BE2C (cell line): ENCODE measurements around the gene SNX25.
A peak's percentile ranks its signal among the peaks of the same experiment; 100 is the strongest.

ENCODE experiments used
- DNase-seq: peaks from one replicate; pipeline ENCODE4 v3.0.0-alpha.2; 2020
- H3K27me3 ChIP-seq: fragments of 250-450 bp; sonication (Bioruptor Pico); 2 replicates; pipeline ENCODE4 v1.5.1; 2020; ENCODE audit warnings: mild to moderate bottlenecking
- H3K36me3 ChIP-seq: fragments of 250-450 bp; sonication (Bioruptor Pico); 2 replicates; pipeline ENCODE4 v1.5.1; 2020; ENCODE audit warnings: mild to moderate bottlenecking
- H3K4me1 ChIP-seq: fragments of 250-450 bp; sonication (Bioruptor Pico); 2 replicates; pipeline ENCODE4 v1.5.1; 2020
- H3K4me3 ChIP-seq: 2 replicates; pipeline ENCODE4 v1.5.1; 2011; ENCODE audit warnings: low read depth, low read length
- H3K9me3 ChIP-seq: fragments of 250-450 bp; sonication (Bioruptor Pico); 2 replicates; pipeline ENCODE4 v1.5.1; 2020
- TF ChIP-seq, protein P1 (sequence below): IDR thresholded peaks from 2 replicates; pipeline ENCODE4 v1.5.1; 2012; ENCODE audit warnings: mild to moderate bottlenecking, low read depth, low read length

Gene SNX25

DNA sequence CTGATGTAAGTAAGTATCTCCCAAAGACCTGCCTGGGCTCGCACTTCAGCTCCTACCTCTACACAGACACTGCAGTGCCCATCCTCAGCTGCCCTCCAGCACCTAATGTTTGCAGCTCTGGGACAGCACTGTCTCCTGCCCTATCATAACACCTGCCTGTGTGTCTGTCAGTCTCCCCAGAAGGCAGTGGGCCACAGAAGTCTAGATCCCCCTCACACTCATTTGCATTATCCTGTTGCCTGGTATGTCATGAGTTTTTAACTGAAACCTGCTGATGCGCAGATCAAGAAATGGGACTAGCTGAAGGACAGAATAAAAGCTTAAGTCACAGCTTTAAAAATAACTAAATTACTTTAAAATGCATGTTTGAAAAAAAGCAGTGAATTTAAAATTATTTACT, 143.3 kb downstream of the SNX25 start:
- Histone ChIP-seq H3K36me3 (no peaks in the 10 kb centered on the region), H3K9me3 (no peaks in the 10 kb centered on the region), H3K27me3 (no peaks in the 10 kb centered on the region), H3K4me3 (no peak overlapping the region), H3K4me1 (no peaks in the 10 kb centered on the region)
- no peak for DNase-seq
- TF ChIP-seq, protein P1, sequence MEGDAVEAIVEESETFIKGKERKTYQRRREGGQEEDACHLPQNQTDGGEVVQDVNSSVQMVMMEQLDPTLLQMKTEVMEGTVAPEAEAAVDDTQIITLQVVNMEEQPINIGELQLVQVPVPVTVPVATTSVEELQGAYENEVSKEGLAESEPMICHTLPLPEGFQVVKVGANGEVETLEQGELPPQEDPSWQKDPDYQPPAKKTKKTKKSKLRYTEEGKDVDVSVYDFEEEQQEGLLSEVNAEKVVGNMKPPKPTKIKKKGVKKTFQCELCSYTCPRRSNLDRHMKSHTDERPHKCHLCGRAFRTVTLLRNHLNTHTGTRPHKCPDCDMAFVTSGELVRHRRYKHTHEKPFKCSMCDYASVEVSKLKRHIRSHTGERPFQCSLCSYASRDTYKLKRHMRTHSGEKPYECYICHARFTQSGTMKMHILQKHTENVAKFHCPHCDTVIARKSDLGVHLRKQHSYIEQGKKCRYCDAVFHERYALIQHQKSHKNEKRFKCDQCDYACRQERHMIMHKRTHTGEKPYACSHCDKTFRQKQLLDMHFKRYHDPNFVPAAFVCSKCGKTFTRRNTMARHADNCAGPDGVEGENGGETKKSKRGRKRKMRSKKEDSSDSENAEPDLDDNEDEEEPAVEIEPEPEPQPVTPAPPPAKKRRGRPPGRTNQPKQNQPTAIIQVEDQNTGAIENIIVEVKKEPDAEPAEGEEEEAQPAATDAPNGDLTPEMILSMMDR = no peak

DNA sequence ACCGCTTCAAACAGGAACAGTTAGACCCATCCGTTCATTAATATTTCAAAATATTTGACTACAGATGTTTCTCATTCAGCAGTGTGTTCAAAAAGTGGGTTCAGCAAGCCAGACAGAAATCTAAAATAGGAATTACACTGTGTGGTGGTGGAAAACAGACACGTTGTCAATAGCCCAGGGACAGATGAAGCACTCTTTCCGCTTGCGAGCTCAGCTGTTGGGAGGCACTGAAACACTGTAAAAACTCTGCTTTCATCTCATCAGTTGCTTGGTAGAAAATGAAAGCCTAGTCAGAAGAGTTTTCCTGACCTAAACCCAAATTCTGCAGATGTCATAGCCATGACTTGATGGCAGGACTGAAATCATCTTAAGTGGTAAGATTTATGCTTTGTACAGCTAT, 147.8 kb downstream of the SNX25 start:
- H3K9me3 ChIP-seq = no peaks in the 10 kb centered on the region
- DNase-seq = no peak
- no peak overlapping the region for H3K4me3 ChIP-seq
- H3K4me1 ChIP-seq = peaks cover 9% of the 10 kb centered on the region
- TF ChIP-seq, protein P1 = no peak
- no peaks in the 10 kb centered on the region for H3K36me3 ChIP-seq
- no peaks in the 10 kb centered on the region for H3K27me3 ChIP-seq

DNA sequence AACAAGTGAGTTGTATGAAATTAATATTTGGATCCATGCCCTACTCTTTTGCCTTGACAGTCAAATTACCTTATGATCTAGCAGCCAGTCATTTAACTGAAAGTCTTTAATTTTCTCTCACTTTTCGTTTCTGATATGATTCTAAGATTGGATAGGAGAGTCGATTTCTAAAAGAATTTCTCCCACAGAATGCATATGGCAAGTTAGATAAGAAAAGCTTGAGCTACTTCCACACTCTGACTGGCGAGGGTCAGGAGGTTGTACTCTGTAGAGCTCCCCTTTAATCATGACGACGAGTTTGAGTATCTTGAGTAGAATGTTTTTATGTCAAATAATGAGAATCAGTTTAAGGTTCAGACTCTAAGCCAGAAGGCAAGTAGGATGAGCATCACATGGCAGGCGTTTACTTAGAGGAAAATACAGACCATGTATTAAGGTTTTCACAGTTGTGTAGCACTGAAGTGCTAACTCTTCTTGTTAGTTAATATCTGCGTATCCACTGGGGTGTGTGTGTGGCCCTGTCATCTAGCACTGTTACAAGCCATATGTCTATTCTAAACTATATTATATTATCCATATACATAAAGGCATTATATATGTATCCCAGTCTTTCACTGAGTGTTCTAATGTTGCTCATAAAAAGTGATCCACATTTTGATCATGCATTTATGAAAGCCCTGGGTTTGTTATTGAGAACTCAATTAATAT, 148.5 kb downstream of the SNX25 start:
- DNase-seq = no peak
- H3K4me3 ChIP-seq = no peak overlapping the region
- TF ChIP-seq, protein P1 = no peak
- H3K9me3 ChIP-seq = no peaks in the 10 kb centered on the region
- H3K36me3 ChIP-seq = no peaks in the 10 kb centered on the region
- H3K4me1 ChIP-seq = peaks cover 9% of the 10 kb centered on the region
- H3K27me3 ChIP-seq = no peaks in the 10 kb centered on the region

DNA sequence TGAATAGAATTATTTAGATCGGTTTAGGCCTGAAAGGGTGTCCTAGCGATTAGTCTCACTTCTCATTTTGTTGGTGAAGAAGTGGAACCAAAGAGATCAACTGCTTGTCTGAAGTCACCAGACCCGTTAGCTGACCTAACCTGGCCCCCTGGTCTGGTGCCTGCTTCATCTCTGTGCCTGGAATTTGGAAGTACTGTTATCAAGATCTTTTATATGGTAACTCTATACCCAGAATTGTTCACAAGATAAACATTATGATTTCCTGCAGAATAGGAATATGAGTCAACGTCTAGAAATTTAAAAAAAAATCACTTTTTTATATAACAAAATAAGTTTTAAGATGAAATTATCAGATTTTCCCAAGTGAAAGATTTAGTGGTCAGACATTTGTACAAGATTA, 149.1 kb downstream of the SNX25 start:
- H3K4me1 ChIP-seq = peaks cover 9% of the 10 kb centered on the region
- no peaks in the 10 kb centered on the region for H3K36me3 ChIP-seq
- no peak for DNase-seq
- H3K4me3 ChIP-seq = no peak overlapping the region
- TF ChIP-seq, protein P1 = no peak
- no peaks in the 10 kb centered on the region for H3K9me3 ChIP-seq
- H3K27me3 ChIP-seq = no peaks in the 10 kb centered on the region

DNA sequence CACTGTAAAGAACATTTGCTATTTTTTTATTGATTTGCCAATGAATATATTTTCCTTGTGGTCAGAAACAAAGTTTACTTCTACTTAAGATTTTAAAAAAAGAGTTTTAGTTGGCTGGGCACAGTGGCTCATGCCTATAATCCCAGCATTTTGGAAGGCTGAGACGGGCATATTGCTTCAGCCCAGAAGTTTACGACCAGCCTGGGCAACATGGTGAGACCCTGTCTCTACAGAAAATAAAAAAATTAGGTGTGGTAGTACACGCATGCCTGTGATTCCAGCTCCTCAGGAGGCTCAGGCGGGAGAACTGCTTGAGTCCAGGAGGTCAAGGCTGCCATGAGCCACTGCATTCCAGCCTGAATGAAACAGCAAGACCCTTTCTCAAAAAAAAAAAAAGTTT, 149.6 kb downstream of the SNX25 start:
- Histone ChIP-seq H3K9me3 (no peaks in the 10 kb centered on the region), H3K36me3 (no peaks in the 10 kb centered on the region), H3K4me1 (peaks cover 9% of the 10 kb centered on the region), H3K4me3 (no peak overlapping the region), H3K27me3 (no peaks in the 10 kb centered on the region)
- no peak for DNase-seq
- TF ChIP-seq, protein P1 = no peak

DNA sequence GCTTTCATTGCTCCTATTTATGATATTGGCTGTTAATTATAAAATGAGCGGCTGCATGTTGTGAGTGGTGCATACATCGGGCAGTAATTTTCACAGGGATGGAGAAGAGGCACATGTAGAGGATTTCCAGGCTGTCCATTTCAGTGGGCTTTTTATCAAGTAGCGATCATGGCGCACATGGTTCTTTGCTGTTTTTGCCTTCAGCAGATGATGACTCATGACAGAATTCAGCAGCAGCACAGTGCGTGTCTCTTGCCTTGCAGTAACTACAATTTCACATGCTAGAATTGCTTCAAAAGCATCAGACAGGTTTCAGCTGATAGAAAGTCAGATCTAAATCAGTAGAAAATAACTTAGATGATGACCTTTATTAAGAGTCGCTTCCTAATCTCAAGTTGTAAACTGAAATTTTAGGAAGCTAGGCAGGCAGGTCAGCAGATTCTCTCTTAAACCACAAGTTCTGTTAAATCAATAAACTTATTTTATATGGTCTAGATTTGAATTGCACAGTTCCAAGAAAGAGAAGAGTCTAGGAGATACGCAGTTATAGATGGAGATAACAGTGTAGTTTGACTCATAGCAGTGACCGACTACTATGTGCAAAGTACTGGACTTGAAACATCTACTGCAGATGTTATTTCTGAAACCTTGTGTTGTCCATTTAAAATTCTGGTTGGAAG, 150.5 kb downstream of the SNX25 start:
- Histone ChIP-seq H3K36me3 (no peaks in the 10 kb centered on the region), H3K4me3 (no peak overlapping the region), H3K9me3 (no peaks in the 10 kb centered on the region), H3K4me1 (peaks cover 9% of the 10 kb centered on the region), H3K27me3 (no peaks in the 10 kb centered on the region)
- TF ChIP-seq, protein P1 = no peak
- DNase-seq = peak; percentile 50
